HG03565 (cell line): ENCODE data around the gene FUNDC2.

Experiments used
- ATAC-seq: cut with Tn5 transposase; IDR thresholded peaks from one replicate; pipeline ENCODE4 v1.9.1; 2021; ENCODE audit warnings: mild to moderate bottlenecking, moderate library complexity; ENCODE audit not compliant: unreplicated experiment

The FUNDC2 gene

GRCh38 chrX:155023907-155024833 is 2.5 kb upstream of the FUNDC2 start:
- no peak for ATAC-seq

DNA sequence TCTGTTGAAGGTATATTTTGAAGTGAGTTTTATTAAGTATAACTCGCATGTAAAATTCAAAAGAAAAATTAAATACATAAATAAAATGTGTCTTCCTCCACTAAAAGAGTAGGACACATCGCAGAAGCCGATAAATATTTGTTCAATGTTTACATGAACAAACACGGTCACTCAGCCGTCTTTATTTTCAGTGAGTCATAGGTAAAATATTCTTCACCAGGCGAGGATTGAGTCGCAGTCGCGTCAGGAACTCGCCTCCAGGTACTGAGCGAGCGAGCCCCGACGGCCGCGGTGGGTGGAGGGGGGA is 271 bp upstream of the FUNDC2 start:
- ATAC-seq, result no peak

GRCh38 chrX:155027509-155028066 is 944 bp downstream of the FUNDC2 start:
- ATAC-seq, result no peak

DNA sequence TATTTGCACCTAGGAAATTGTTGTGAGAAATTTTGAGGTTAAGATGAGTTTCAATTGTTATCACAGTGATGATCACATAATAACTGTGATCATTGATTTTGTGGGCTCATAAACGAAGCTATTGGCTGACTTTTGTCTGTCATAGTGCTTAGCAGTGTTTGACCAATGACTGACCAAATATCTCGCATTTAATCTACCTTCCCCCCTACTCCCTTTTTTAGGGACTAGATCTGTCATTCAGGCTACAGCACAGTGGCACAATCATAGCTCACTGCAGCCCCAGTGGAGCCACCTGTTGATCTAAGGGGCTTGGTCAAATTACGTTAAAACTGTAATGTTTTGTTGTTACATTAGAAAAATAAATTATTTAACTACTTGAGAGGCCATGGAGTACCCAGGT is 1.5 kb downstream of the FUNDC2 start:
- no peak for ATAC-seq

- no peak for ATAC-seq
Observed at GRCh38 chrX:155028877-155029291, 2.2 kb downstream of the FUNDC2 start.

DNA sequence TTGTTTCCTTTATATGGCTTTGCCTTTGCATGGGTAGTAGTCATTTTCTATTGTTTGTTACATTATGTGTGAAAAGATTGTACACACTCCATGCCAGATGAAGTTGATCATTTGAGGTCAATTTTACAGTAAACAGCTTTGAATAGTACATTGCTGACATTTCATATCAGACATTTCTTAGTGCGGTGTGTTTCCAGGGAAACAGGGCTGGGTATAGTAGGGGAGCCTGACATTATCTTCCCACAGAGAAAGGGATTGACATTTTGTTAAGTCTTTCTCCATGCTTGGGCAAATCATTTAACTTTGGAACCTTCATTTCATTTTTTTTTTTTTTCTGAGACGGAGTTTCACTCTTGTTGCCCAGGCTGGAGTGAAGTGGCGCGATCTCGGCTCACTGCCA is 5.0 kb downstream of the FUNDC2 start:
- no peak for ATAC-seq

- no peak for ATAC-seq
Observed at GRCh38 chrX:155035688-155036087, 9.0 kb downstream of the FUNDC2 start.

DNA sequence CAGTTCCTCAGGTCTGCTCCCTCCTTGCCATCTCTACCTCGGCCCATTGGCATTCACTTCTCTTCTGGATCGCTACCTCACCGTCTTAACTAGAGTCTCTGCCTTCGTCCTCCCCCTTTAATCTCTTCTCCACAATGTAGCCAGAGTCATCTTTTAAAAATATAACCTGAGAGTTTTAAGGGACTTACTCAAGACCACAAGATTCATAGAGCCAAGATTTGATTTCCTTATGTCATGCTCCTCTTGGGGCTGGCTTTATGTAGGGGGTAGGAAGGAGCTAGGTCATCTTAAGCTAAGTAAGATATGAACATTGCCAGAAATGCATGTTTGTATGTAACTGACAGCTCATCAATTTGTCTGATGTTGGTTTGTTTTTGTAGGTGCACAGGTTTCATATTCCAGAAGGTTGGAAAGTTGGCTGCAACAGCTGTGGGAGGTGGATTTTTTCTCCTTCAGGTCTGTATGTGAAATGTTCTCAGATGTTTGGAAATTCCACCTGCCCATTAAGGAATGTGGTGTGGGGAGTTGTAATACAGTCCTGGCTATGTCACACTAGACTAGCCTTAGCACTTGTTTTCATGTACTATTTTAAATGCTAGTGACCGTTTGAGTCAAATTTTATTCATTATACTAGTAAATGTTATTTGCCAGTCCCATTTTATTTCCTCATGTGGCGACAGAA is 19.6 kb downstream of the FUNDC2 start:
- no peak for ATAC-seq

DNA sequence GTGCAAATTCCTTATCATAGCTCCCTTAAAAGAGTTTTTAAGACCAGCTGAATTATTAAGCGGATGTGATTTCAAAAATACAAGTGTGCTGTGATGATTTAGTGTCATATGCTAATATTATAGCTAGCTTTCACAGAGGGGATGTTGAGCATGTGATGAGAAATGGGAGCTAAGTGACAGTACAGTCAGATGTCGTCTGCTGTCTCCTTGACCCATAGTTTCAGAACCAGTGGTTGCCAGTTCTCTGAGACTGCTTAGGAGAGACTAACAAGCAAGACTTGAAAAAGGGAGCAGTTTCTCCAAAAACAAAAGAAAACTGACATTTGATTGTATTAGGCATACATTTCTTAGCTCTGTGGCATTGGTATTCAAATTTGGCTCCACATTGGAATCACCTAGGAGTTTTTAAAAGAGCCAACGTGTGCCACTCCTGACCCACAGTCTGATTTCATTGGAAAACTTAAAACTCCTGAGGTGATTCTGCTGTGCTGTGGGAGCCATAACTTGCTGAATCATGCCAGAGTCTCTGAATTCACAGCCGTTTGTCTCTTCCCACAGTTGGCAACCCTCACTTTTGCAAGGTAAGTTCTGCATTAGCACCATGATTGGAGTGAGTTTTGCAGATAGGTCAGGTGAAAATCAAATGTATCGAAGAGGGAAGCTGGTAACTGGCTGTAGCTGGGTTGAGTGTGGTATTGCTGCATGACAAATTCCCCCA is 20.3 kb downstream of the FUNDC2 start:
- no peak for ATAC-seq

GRCh38 chrX:155048977-155049619 is 22.5 kb downstream of the FUNDC2 start:
- ATAC-seq, result no peak

DNA sequence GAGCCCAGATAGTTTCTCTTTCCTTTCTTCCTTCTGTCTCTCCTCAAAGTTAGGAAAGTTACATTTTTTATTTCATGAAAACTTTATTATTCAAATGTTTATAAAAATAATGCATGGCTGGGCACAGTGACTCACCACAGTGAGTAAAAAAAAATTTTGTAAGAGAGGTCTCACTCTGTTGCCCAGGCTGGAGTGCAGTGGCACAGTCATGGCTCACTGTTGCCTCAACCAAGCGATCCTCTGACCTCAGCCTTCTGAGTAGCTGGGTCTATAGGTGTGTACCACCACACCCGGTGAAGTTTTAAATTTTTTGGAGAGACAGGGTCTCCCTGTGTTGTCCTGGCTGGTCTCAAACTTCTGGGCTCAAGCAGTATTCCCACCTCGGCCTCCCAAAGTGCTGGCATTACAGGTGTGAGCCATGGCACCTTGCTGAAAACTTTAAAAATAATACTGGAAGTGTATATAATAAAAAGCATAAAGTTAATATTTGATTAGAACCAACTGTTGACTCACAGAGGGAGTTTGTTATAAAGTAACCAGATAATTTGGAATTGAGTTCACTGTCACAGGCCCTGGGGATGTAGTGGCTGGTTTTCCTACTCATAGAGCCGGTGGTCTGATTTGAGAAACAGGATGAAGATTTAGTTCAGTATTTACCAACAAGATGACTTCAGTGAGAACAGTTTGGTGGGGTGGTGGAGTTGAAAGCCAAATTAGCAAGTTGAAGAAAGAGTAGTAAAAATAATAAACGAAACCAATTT is 26.3 kb downstream of the FUNDC2 start:
- no peak for ATAC-seq

GRCh38 chrX:155053656-155054055 is 27.0 kb downstream of the FUNDC2 start:
- ATAC-seq, result no peak

- ATAC-seq, result no peak
Observed at GRCh38 chrX:155054255-155054654, 27.6 kb downstream of the FUNDC2 start.

GRCh38 chrX:155055494-155055893 is 28.9 kb downstream of the FUNDC2 start:
- no peak for ATAC-seq

GRCh38 chrX:155056471-155056870 is 29.8 kb downstream of the FUNDC2 start:
- no peak for ATAC-seq

GRCh38 chrX:155056877-155057792 is 30.5 kb downstream of the FUNDC2 start:
- no peak for ATAC-seq

DNA sequence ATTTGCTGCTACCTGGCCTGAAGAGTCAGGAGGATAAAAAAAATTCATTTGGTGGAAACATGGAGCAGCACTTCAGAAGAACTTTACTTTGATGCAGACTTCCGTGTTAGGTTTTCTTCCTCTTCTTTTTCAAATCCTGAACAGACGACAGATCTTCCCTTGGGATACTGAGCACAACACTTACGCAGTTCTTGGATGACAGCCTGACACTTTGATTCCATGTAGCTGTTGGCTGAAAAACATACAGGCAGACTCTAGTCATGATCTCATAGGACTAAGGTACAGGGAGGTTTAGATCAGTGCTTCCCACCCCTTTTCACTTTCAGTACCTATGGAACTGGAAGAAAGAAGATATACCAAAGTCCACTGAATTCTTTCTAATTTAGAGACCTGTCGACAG is 35.1 kb downstream of the FUNDC2 start:
- ATAC-seq, result no peak

- ATAC-seq, result no peak
Observed at GRCh38 chrX:155065035-155065734, 38.5 kb downstream of the FUNDC2 start.

- no peak for ATAC-seq
Observed at GRCh38 chrX:155068165-155068564, 41.5 kb downstream of the FUNDC2 start.
